CD14-positive monocyte (primary cell): Measurements from ENCODE around the gene PPP2R1B. TPM values are rescaled to one million over a fixed set of nuclear protein-coding genes. Genes with fewer than 3 reads are reported as not detected.

Experiments
- DNase-seq, 3 donors: peaks; one replicate each; pipeline ENCODE4 v3.0.0-alpha.2; 2011 to 2022
- H2AFZ ChIP-seq: 2 replicates; pipeline ENCODE4 v1.6.0; 2012; ENCODE audit warnings: mild to moderate bottlenecking, low read depth, low read length, inconsistent platforms; ENCODE audit not compliant: insufficient read depth, poor library complexity, severe bottlenecking
- H3K27ac ChIP-seq, 2 donors: 1 replicate in 1 of 2; 2 replicates in 1 of 2; pipeline ENCODE4 v1.5.1; 2012 to 2013; ENCODE audit warnings: low read length in 2 of 2, control low read depth in 1 of 2, inconsistent platforms in 1 of 2, low read depth in 1 of 2, mild to moderate bottlenecking in 1 of 2
- H3K27me3 ChIP-seq, 2 donors: one replicate each; pipeline versions ENCODE4 v1.6.0 to v1.6.1; 2011 to 2013; ENCODE audit warnings: low read length in 2 of 2; ENCODE audit not compliant: control insufficient read depth in 2 of 2, insufficient read depth in 2 of 2
- H3K36me3 ChIP-seq, 2 donors: replicated peaks in 1 of 2; 1 replicate in 1 of 2; 2 replicates in 1 of 2; pipeline versions ENCODE4 v1.5.1 to v1.6.1; 2012 to 2013; ENCODE audit warnings: low read length in 2 of 2, control low read depth in 1 of 2, inconsistent platforms in 1 of 2, mild to moderate bottlenecking in 1 of 2; ENCODE audit not compliant: insufficient read depth in 2 of 2, control insufficient read depth in 1 of 2
- H3K4me1 ChIP-seq, 2 donors: 1 replicate in 1 of 2; 2 replicates in 1 of 2; pipeline versions ENCODE4 v1.5.1 to v1.6.1; 2012 to 2013; ENCODE audit warnings: low read length in 2 of 2, control low read depth in 1 of 2, inconsistent platforms in 1 of 2, mild to moderate bottlenecking in 1 of 2, moderate library complexity in 1 of 2; ENCODE audit not compliant: insufficient read depth in 2 of 2, control insufficient read depth in 1 of 2
- H3K4me2 ChIP-seq: replicated peaks from 2 replicates; pipeline ENCODE3; 2012; ENCODE audit warnings: low read length, moderate library complexity, mild to moderate bottlenecking; ENCODE audit not compliant: poor library complexity, severe bottlenecking; ENCODE audit errors: extremely low read depth
- H3K4me3 ChIP-seq, 3 experiments: fragments of 200-600 bp in 1 of 3; sonication (generic) in 1 of 3; replicated peaks in 1 of 3; 1 replicate in 2 of 3; 2 replicates in 1 of 3; pipeline ENCODE4 v1.5.1; 2011 to 2013; ENCODE audit warnings: low read length in 3 of 3, mild to moderate bottlenecking in 3 of 3, control low read depth in 2 of 3, low read depth in 2 of 3, inconsistent platforms in 1 of 3, moderate library complexity in 1 of 3
- H3K79me2 ChIP-seq: 2 replicates; pipeline ENCODE4 v1.6.0; 2012; ENCODE audit warnings: mild to moderate bottlenecking, control low read depth, inconsistent platforms, low read length, moderate library complexity; ENCODE audit not compliant: insufficient read depth
- H3K9ac ChIP-seq: 2 replicates; pipeline ENCODE4 v1.6.0; 2017; ENCODE audit warnings: low read length, mild to moderate bottlenecking; ENCODE audit not compliant: insufficient read depth, poor library complexity, severe bottlenecking
- H3K9me3 ChIP-seq, 2 donors: replicated peaks in 1 of 2; 1 replicate in 1 of 2; 2 replicates in 1 of 2; pipeline versions ENCODE4 v1.5.1 to v1.6.1; 2012 to 2013; ENCODE audit warnings: low read length in 2 of 2, control low read depth in 1 of 2; ENCODE audit not compliant: control insufficient read depth in 1 of 2, insufficient read depth in 1 of 2
- H4K20me1 ChIP-seq: 2 replicates; pipeline ENCODE4 v1.6.0; 2012; ENCODE audit warnings: mild to moderate bottlenecking, low read length, control low read depth, moderate library complexity; ENCODE audit not compliant: insufficient read depth
- H3K27ac Mint-ChIP-seq, 7 donors: one replicate each; pipeline ENCODE4 v1.8.0; 2020; ENCODE audit warnings: mild to moderate bottlenecking in 7 of 7, mixed read lengths in 7 of 7, moderate library complexity in 6 of 7, inconsistent platforms in 2 of 7
- H3K27me3 Mint-ChIP-seq, 3 donors: one replicate each; pipeline ENCODE4 v1.8.0; 2021 to 2022; ENCODE audit warnings: low read depth in 3 of 3, mild to moderate bottlenecking in 3 of 3, mixed read lengths in 3 of 3, moderate library complexity in 3 of 3, inconsistent platforms in 1 of 3
- H3K36me3 Mint-ChIP-seq, 2 donors: one replicate each; pipeline ENCODE4 v1.8.0; 2020; ENCODE audit warnings: mixed read lengths in 2 of 2, inconsistent platforms in 1 of 2, mild to moderate bottlenecking in 1 of 2
- H3K4me1 Mint-ChIP-seq: one replicate; pipeline ENCODE4 v1.8.0; 2020; ENCODE audit warnings: mild to moderate bottlenecking, mixed read lengths
- H3K4me3 Mint-ChIP-seq, 2 donors: one replicate each; pipeline ENCODE4 v1.8.0; 2020; ENCODE audit warnings: mild to moderate bottlenecking in 2 of 2, mixed read lengths in 2 of 2, moderate library complexity in 1 of 2
- H3K9me3 Mint-ChIP-seq, 7 donors: one replicate each; pipeline ENCODE4 v1.8.0; 2020 to 2022; ENCODE audit warnings: mixed read lengths in 7 of 7, mild to moderate bottlenecking in 6 of 7, moderate library complexity in 6 of 7, inconsistent platforms in 2 of 7
- WGBS: methylation state at CpG from one replicate; pipeline ENCODE4 v1.1.5; 2013; ENCODE audit warnings: missing lambda C conversion rate; ENCODE audit not compliant: insufficient coverage; 5-methylcytosine and 5-hydroxymethylcytosine counted together
- intact Hi-C, 2 donors: fragments of 100-400 bp; cut with micrococcal nuclease; formaldehyde crosslinking; loops; one replicate each; pipeline versions ENCODE4 v1.15.0 to v1.15.1; 2023
- polyA plus RNA-seq, 3 donors: library from polyadenylated mRNA; depleted of rRNA in 1 of 3; unstranded in 2 of 3; stranded (reverse) in 1 of 3; fragments of 300-500 nt in 2 of 3; fragments of >200 nt in 1 of 3; fragmentation: Illumina TruSeq in 2 of 3; gene quantifications; 1 replicate in 2 of 3; 2 replicates in 1 of 3; pipeline ENCODE4 v1.2.3, GENCODE V29; 2012 to 2021
- TF ChIP-seq, protein P1 (sequence below): fragments of 200-600 bp; IDR thresholded peaks from one replicate; pipeline ENCODE4 v1.8.0; 2022; ENCODE audit warnings: antibody characterized with exemption, mild to moderate bottlenecking

Gene PPP2R1B
- polyA plus RNA-seq, 3 donors: 5.4 to 16.9 (median 11.2) TPM

GRCh38 chr11:111808834-111809233, 42.6 kb upstream of the PPP2R1B start:
- peaks cover 48 to 64% of the 10 kb centered on the region in 2 donors for H3K36me3 Mint-ChIP-seq
- H3K4me1 Mint-ChIP-seq: no peaks in the 10 kb centered on the region
- H3K9me3 Mint-ChIP-seq: no peaks in the 10 kb centered on the region
- H3K27me3 Mint-ChIP-seq: no peaks in the 10 kb centered on the region
- H3K27ac Mint-ChIP-seq: peak overlapping the region in 1 of 7 donors; percentile 28
- H3K4me2 ChIP-seq: no peak overlapping the region
- H3K27ac ChIP-seq: no peak overlapping the region
- no peak overlapping the region for H3K4me3 Mint-ChIP-seq
- H3K27me3 ChIP-seq: no peaks in the 10 kb centered on the region
- WGBS: 100% methylated on average over 2 of the region's 2 CpGs
- no peaks in the 10 kb centered on the region for H3K4me1 ChIP-seq
- peaks cover 16 to 59% of the 10 kb centered on the region in 2 donors for H3K36me3 ChIP-seq
- TF ChIP-seq, protein P1, sequence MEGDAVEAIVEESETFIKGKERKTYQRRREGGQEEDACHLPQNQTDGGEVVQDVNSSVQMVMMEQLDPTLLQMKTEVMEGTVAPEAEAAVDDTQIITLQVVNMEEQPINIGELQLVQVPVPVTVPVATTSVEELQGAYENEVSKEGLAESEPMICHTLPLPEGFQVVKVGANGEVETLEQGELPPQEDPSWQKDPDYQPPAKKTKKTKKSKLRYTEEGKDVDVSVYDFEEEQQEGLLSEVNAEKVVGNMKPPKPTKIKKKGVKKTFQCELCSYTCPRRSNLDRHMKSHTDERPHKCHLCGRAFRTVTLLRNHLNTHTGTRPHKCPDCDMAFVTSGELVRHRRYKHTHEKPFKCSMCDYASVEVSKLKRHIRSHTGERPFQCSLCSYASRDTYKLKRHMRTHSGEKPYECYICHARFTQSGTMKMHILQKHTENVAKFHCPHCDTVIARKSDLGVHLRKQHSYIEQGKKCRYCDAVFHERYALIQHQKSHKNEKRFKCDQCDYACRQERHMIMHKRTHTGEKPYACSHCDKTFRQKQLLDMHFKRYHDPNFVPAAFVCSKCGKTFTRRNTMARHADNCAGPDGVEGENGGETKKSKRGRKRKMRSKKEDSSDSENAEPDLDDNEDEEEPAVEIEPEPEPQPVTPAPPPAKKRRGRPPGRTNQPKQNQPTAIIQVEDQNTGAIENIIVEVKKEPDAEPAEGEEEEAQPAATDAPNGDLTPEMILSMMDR: no peak
- no peak overlapping the region for H3K4me3 ChIP-seq
- no peaks in the 10 kb centered on the region for H3K9me3 ChIP-seq
- no peaks in the 10 kb centered on the region for H3K79me2 ChIP-seq
- no peaks in the 10 kb centered on the region for H4K20me1 ChIP-seq
- DNase-seq: no peak
- no peak overlapping the region for H3K9ac ChIP-seq
- no peak overlapping the region for H2AFZ ChIP-seq
- intact Hi-C loops: no loop called here

DNA sequence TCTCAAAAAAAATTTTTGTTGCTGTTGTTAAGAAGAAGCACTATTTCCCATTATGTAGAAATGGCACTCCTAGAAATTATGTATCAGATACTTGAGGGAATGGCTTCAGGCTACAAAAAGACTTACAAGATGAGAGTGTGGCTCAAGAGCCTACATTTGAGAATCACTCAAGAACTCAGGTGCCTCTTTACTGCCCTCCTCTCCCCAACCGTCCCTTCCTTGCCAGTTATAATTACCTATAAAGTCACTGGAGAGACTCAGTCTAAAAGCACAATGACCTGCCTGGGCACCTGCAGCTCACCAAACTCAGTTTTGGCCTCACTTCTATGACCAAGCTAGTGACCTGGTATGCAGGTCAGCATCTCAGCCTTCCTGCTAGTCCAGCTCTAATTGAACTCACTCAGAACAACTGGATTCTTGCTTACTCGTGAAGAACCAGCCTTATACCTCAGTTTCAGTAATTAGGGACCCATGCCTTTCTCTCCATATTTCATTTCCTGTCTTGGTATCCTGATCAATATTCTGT, 41.9 kb upstream of the PPP2R1B start:
- no peaks in the 10 kb centered on the region for H4K20me1 ChIP-seq
- H3K36me3 Mint-ChIP-seq: peaks cover 50 to 69% of the 10 kb centered on the region in 2 donors
- intact Hi-C loops: no loop called here
- peaks cover 16 to 65% of the 10 kb centered on the region in 2 donors for H3K36me3 ChIP-seq
- no peaks in the 10 kb centered on the region for H3K27me3 ChIP-seq
- no peak overlapping the region for H3K27ac ChIP-seq
- no peak overlapping the region for H3K9ac ChIP-seq
- no peaks in the 10 kb centered on the region for H3K79me2 ChIP-seq
- no peaks in the 10 kb centered on the region for H3K9me3 ChIP-seq
- no peaks in the 10 kb centered on the region for H3K4me1 ChIP-seq
- peak overlapping the region in 1 of 7 donors; percentile 28 for H3K27ac Mint-ChIP-seq
- H3K4me3 Mint-ChIP-seq: no peak overlapping the region
- no peak for DNase-seq
- no peaks in the 10 kb centered on the region for H3K9me3 Mint-ChIP-seq
- H3K4me1 Mint-ChIP-seq: no peaks in the 10 kb centered on the region
- TF ChIP-seq, protein P1: no peak
- no peak overlapping the region for H3K4me2 ChIP-seq
- no peak overlapping the region for H2AFZ ChIP-seq
- H3K4me3 ChIP-seq: no peak overlapping the region
- no peaks in the 10 kb centered on the region for H3K27me3 Mint-ChIP-seq
- 94% methylated on average over 2 of the region's 2 CpGs for WGBS
